ENCODE data around the gene SMAD7.

The SMAD7 gene

DNA sequence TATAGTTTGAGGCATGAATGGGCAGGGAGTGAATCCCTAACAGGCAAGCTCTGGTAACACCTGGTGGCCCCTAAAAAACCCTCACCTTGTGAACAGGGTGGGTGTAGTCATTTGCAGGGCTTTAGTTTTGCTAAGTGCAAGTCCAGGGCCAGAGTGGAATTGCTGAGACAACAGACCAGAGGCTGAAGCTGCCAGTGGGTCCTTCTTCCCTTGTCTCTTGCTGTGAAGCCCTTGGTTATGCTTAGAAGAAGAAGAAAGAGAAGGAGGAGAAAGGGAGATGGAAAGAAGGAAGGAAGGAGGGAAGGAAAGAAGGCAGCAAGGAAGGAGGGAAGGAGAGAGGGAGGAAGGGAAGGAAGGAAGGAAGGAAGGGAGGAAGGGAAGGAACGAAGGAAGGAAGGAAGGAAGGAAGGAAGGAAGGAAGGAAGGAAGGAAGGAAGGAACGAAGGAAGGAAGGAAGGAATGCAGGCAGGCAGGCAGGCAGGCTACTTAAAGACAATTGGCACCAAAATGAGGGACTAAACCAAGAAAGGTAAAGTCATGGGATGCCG is 45.8 kb downstream of the SMAD7 start:
- H3K27ac ChIP-seq: no peak overlapping the region
- TF ChIP-seq ZFX (IDR thresholded peaks at IDR 0.05; ENCODE audit: borderline replicate concordance): no peak

GRCh38 chr18:48904091-48904490 is 46.7 kb downstream of the SMAD7 start:
- TF ChIP-seq ZFX (IDR thresholded peaks at IDR 0.05; ENCODE audit: borderline replicate concordance) (no peak), CTCF (IDR thresholded peaks at IDR 0.05) (no peak)
- no peak overlapping the region for H3K27ac ChIP-seq

DNA sequence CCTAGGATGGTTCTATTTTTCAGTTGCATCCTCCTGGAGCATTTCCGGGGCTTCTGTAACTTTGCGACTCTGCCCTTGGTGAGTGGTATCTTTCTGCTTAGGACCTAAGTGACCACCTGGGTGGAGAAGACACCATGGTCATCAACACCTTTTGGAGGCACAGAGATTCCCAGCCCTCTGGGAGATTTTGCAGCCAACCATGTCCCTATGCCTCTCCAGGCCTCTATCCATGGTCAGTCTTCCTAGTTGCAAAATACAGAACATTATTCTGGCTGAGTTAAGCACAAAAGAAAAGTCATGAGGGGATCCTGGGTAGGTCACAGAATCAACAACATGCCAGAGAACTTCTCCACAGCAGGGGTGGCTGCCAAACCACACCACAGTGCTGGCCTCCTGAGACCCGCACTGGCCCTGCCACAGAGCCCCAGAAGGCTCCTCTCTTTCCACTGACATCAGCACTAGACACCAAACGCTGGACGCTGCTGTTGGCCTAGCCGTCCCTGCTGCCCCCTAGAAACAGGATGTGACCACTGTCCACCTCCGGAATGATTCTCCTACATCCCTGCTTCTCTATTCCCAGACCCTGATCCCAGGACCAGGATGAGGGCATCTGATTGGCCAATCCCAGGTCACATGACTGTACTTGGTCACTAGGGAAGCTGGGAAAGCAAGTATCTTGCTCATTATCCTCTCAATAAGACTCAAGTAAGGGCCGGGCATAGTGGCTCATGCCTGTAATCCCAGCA is 47.7 kb downstream of the SMAD7 start:
- TF ChIP-seq CTCF (IDR thresholded peaks at IDR 0.05): no peak
- H3K27ac ChIP-seq: no peak overlapping the region

GRCh38 chr18:48902023-48902855 is 48.5 kb downstream of the SMAD7 start:
- TF ChIP-seq CTCF (IDR thresholded peaks at IDR 0.05) (no peak), ZFX (IDR thresholded peaks at IDR 0.05; ENCODE audit: borderline replicate concordance) (no peak)
- no peak overlapping the region for H3K27ac ChIP-seq

GRCh38 chr18:48901145-48902022 is 49.4 kb downstream of the SMAD7 start:
- no peak overlapping the region for H3K27ac ChIP-seq
- TF ChIP-seq CTCF (IDR thresholded peaks at IDR 0.05) (no peak), ZFX (IDR thresholded peaks at IDR 0.05; ENCODE audit: borderline replicate concordance) (no peak)

GRCh38 chr18:48900469-48900868 is 50.3 kb downstream of the SMAD7 start:
- no peak for TF ChIP-seq CTCF (IDR thresholded peaks at IDR 0.05)
- no peak for TF ChIP-seq ZFX (IDR thresholded peaks at IDR 0.05; ENCODE audit: borderline replicate concordance)
- no peak overlapping the region for H3K27ac ChIP-seq

DNA sequence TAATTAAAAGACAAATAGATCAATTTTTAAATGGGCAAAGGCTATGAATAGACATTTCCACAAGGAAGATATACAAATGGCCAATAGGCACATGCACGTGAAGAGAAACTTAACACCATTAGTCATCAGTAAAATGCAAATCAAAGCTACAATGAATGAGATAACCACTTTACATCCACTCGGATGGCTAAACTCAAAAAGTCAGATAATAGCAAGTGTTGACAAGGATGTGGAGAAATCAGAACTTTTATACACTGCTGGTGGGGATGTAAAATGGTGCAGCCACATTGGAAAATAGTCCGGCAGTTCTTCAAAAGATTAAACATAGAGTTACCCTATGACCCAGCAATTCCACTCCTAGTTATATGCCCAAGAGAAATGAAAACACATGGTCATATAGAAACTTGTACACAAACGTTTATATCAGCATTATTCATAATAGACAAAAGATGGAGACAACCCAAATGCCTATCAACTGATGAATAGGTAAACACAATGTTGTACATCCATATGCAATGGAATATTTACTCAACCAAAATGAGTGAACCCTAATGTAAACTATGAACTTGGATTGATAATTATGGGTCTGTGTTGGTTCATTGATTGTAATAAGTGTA is 51.1 kb downstream of the SMAD7 start:
- H3K27ac ChIP-seq: no peak overlapping the region
- no peak for TF ChIP-seq ZFX (IDR thresholded peaks at IDR 0.05; ENCODE audit: borderline replicate concordance)
- no peak for TF ChIP-seq CTCF (IDR thresholded peaks at IDR 0.05)
